HT1080 (cell line): Measurements from ENCODE around the gene TSPAN31. TPM values are rescaled to one million over a fixed set of nuclear protein-coding genes. Genes with fewer than 3 reads are reported as not detected.
A peak's percentile ranks its signal among the peaks of the same experiment; 100 is the strongest.
"Not testable (repeated sequence)": the region's sequence is repeated elsewhere in the genome, so short reads cannot be mapped to it uniquely, and the experiment has no call there.

Experiments used
- DNase-seq: peaks from one replicate; pipeline ENCODE4 v3.0.0-alpha.2; 2015; ENCODE audit warnings: low read depth
- total RNA-seq: library from RNA; depleted of rRNA; stranded (reverse); fragments of >200 nt; shearing (Covaris generic); gene quantifications from 2 replicates; pipeline ENCODE4 v1.2.3, GENCODE V29; 2014

Gene TSPAN31
- total RNA-seq, 1 experiment from 2014 or later: 28.9 TPM

DNA sequence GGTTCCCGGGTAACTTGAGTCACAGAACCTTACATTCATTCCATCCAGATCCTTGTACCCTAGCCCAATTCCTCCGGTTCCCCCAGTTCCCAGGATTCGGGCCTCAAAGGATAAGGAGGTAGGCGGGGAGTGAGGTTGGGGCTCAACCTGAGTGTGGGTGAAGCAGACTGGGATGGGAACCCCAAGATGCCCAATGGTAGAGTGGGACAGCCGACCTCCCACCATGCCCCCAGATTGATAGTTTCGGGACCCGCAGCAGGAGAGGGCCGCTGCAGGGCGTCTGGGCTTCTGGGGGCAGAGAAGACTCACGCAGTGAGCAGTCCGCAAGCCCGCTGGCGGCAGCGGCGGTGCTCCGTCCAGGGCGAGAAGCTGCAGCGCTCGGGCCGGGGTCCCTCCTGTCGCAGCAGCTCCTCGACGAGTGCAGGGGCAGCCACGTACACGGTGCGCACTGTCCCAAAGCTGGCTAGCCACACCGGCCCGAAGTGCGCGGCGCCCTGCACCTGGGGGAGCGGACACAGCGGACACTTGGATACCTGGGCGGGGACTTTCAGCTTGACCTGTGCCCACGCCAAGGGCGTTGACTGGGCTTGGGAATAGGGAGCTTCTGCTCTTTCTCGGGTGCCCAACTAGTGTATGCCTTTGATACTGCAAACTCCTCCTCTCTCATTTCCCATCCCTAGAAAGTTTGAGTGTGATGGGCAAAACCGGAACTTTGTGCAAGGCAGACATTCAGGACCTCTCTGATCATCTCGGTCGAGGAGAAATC, 21.0 kb downstream of the TSPAN31 start:
- DNase-seq: no peak

DNA sequence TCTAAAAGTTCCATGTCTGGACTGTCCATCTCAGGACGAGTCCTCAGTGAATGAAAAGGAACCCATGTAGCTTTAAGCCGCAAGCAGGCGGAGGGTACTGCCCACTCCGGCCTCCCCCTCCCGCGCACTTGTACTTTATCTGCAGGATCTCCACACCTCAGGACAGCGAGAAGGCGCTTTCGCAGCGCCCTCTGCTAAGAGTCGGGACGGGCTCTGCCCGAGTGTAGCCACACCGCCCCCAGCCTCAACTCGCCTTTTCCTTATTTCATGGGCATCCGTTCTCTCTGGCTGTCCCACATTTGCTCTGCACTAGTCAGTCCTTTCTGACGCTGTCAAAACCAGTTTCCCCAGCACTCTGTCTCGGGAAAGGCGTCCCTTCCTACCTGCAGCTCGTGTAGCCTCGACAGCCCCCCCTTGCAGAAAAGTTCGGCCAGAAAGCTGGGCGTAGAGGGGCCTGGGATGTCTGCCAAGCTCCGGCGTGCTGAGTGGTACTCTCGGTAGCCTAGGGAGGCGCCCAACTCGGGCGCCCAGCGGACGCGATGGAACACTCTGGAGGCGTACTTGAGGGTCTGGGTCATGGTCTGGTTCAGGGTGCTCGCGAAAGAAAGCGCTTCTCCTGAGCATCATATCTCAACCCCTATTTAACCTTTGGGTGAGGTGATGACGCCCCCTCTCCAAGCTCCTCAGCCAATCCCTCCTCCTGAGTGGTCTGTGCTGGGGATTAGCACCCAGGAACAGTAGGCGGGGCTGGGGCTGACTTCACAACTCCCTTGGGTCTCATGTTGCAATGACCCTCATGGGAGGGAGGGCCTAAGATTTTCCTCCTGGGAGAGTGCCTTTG, 21.8 kb downstream of the TSPAN31 start, which contains the start of gene CYP27B1:
Gene CYP27B1, minus strand, starts transcription at position 615 of the 841 bp plus-strand sequence. Its CDS starts 37 bp downstream, at position 578.
- no peak for DNase-seq

GRCh38 chr12:57767305-57767698, 22.5 kb downstream of the TSPAN31 start:
- no peak for DNase-seq

DNA sequence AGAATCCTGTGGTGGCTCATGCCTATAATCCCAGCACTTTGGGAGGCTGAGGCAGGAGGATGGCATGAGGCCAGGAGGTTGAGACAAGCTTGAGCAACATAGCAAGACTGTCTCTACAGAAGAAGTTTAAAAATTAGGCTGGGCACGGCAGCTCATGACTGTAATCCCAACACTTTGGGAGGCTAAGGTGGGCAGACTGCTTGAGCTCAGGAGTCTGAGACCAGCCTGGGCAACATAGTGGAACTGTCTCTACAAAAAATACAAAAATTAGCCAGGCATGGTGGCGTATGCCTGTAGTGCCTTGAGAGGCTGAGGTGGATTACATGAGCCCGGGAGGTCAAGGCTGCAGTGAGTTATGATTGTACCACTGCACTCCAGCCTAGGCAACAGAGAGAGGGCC, 23.0 kb downstream of the TSPAN31 start:
- no peak for DNase-seq

DNA sequence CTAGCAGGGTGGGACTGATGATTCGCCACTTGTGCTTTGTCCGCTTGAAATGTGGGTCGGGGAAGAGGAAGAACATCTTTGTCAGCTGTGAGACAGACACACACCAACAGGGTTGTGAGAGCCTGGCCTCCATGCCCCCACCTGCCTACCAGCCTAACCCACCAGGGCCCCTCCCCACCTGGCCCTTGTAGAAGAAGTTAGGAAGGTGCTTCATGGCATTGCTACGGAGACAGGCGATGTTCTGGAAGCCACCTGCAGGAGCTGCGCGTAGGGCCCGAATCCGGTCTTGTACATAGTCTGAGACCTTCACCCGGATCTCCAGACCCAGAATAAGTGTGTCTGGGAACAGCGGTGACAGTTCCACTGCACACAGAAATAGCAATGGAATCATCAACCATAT, 24.8 kb downstream of the TSPAN31 start:
- no peak for DNase-seq

- DNase-seq: no peak
Measured at GRCh38 chr12:57770734-57771133, 25.9 kb downstream of the TSPAN31 start.

- DNase-seq: no peak
Measured at GRCh38 chr12:57771236-57771872, 26.5 kb downstream of the TSPAN31 start.

DNA sequence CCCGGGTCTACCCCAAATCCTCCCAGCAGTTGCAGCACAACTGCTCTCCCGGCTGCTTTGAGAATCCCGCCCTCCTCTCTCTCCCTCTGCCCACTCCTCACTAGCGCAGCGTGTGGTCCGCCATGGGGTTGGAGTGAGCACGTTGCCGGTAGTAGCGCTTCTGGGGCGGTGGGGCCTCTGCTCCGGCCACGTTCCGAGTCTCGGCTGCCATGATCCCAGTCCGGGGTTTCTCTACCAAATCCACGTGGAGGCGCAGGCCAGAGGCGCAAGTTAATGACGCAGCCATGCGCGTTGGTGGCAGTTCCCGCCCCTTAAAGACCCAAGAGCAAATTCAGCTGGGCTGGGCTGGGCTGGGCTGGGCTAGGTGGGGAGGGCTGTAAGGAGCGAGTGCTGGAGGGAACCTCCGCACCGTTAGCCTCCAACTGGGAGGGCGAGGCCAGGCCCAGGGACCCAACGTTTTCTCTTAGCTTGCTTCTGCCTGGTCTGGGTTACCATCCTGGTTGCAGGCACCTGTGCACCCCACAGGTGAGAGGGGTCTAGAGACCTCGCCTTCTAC, 27.1 kb downstream of the TSPAN31 start, which contains the start of gene METTL1:
Gene METTL1, minus strand, starts transcription at position 233 of the 556 bp plus-strand sequence. Its CDS starts 22 bp downstream, at position 211.
- peak; percentile 96 for DNase-seq

GRCh38 chr12:57772429-57773322, 27.8 kb downstream of the TSPAN31 start, which contains the start of gene EEF1AKMT3:
EEF1AKMT3 (plus strand) TSS chr12:57772614; CDS start chr12:57772725, 111 bp downstream.
- DNase-seq: no peak

DNA sequence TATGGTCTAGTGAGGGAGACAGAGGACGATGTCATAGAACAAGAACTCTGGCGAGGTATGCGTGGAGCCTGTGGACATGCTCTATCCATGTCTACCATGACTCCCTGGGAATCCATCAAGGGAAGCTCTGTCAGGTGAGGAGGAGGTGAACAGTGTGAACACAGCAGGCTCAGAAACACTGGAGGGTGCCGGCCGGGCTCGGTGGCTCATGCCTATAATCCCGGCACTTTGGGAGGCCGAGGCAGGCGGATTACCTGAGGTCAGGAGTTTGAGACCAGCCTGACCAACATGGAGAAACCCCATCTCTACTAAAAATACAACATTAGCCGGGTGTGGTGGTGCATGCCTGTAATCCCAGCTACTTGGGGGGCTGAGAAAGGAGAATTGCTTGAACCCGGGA, 29.8 kb downstream of the TSPAN31 start:
- DNase-seq: not testable (repeated sequence)

- DNase-seq: no peak
Measured at GRCh38 chr12:57775044-57775443, 30.2 kb downstream of the TSPAN31 start.

DNA sequence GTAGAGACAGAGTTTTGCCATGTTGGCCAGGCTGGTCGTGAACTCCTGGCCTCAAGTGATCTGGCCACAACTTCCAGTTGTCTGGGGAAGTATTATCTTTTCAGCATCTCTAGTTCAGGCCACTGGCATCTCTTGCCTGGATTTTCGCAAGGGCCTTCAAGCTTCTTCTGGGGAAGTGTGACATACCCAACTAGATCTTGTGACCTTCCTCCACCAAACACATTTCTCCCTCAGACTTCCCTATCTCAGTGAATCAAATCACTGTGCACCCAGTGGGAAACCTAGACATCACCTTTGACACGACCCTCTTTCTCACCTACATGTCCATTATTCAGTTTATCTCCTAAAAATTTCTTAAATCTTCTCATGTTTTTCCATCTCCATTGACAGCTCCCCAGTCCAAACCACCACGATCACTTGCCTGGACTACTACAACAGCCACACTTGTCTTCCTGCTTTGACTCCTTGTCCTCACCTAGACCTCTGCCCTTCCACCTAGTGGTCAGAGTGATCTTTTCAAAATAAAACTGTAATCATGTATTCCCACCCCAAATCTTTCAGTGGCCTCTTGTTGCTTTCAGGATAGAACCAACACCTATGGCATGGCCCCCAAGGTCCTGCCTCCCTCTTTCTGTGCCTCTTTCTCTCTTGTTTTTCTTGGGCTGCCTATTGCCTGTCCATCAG, 30.9 kb downstream of the TSPAN31 start:
- DNase-seq: no peak

- no peak for DNase-seq
Measured at GRCh38 chr12:57776247-57776587, 31.4 kb downstream of the TSPAN31 start.

GRCh38 chr12:57777367-57777766, 32.5 kb downstream of the TSPAN31 start:
- no peak for DNase-seq

GRCh38 chr12:57777911-57778310, 33.1 kb downstream of the TSPAN31 start:
- no peak for DNase-seq

GRCh38 chr12:57779736-57780135, 34.9 kb downstream of the TSPAN31 start:
- DNase-seq: no peak

- no peak for DNase-seq
Measured at GRCh38 chr12:57780284-57780897, 35.6 kb downstream of the TSPAN31 start.

DNA sequence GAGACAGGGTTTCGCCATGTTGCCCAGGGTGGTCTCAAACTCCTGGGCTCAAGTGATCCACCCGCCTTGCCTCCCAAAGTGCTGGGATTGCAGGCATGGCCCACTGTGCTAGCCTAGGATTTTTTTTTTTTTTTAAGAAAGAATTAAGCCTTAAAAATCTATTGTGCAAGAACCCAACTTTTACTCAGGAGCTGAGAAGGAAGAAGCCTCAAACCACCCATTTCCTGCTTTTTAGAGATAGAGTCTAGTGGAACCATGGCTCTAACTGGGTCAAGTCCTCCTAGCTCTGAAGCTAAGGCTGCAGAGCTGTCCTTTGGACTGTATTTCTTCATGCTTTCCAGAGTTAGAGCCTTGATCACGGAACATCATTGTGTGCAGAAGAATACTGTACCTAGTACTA, 36.4 kb downstream of the TSPAN31 start:
- no peak for DNase-seq

GRCh38 chr12:57781801-57782200, 37.0 kb downstream of the TSPAN31 start:
- DNase-seq: no peak
